CD4-positive, alpha-beta T cell treated with Interleukin-4 for 1 hour (primary cell): ENCODE measurements around the gene POU3F4.

Experiments used
- DNase-seq, 2 donors: peaks; one replicate each; pipeline ENCODE4 v3.0.0-alpha.2; 2020 to 2022

Gene POU3F4

GRCh38 chrX:83508006-83508405, at the start of gene POU3F4:
TSS of gene POU3F4 (plus strand) at chrX:83508290. CDS start at chrX:83508325, 35 bp downstream.
- no peak for DNase-seq

DNA sequence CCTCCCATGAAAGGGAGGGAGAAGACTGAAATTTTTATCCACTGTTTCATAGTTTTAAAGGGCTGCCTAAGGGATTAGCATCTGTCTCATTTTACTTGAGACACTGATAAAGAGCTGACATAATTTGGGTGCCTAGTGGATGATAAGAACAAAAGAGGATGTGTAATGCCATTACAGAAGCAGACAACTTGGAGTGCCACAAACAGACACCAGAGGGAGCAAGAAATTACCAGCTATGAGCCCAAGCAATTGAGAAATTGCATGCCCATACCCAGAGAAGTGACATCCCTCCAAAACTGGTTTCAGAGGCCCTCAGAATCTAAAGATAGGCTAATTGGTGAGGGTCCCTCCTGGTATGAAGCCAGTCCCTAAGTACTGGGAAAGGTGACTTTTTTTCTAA, 38.5 kb upstream of the POU3F4 start:
- DNase-seq: peak in 1 of 2 donors; percentile 9

GRCh38 chrX:83495898-83496297, 12.2 kb upstream of the POU3F4 start:
- DNase-seq: no peak

GRCh38 chrX:83501003-83501402, 7.1 kb upstream of the POU3F4 start:
- DNase-seq: no peak

- no peak for DNase-seq
Observed at GRCh38 chrX:83501530-83501929, 6.6 kb upstream of the POU3F4 start.

- no peak for DNase-seq
Observed at GRCh38 chrX:83504721-83505479, 3.2 kb upstream of the POU3F4 start.

- DNase-seq: no peak
Observed at GRCh38 chrX:83508526-83509253, 600 bp downstream of the POU3F4 start.

- DNase-seq: no peak
Observed at GRCh38 chrX:83509254-83509801, 1.2 kb downstream of the POU3F4 start.

GRCh38 chrX:83510510-83511062, 2.5 kb downstream of the POU3F4 start:
- no peak for DNase-seq

DNA sequence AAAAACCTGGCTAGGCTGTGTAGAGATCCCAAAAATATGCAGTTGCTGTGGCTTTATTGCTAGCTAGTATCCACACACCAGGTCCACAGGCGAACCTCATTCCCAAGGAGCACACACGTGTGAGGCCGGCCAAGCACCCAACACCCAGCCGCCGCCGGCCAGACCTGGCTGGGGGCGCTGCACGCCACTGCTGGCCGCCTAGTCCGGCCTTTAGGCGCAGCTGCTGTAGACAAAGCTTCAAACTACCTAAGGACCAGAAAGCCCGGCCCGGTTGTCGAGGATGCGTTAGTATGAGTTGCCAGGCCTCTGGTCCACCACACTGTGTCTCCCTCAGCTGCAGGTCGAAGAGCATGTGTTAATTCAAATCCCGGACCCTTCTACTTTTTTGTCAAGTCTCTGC, 3.1 kb downstream of the POU3F4 start:
- no peak for DNase-seq

DNA sequence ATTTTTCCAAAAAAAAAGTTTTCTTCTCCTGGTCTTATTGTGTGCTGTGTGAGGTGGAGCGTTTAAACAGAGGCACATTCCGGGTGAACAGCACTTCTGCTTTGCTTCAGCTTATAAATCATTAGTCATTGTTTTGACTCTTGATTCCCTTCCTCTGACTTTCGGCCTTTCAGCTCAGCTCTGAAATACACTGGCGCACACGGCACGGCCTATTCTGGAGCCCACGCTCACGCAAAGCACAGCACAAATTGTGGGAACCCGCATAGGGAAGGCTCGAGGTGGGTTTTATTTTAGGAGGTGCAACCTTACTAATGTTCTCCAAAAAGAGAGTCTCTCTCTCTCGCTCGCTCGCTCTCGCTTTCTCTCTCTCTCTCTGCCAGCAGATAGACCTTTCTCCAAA, 4.0 kb downstream of the POU3F4 start:
- no peak for DNase-seq

DNA sequence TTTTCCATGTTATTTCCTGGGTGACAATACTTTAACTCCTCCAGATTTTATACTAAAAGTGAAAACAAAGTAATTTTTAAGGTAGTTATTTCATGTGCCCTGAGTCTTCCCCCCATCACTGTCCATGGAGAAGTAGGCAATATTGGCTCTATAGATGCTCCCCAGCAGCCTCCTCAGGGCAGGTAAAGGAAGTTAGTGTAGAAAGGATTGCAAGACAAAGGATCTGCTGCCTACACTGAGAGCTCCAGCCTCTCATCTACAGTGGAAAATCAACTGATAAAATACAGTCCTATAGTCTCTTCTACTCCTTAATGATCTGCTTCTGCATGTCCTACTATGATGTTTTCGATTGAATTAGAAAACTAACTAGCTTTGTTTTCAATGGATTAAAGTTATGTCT, 8.5 kb downstream of the POU3F4 start:
- DNase-seq: no peak

GRCh38 chrX:83521905-83522304, 13.8 kb downstream of the POU3F4 start:
- no peak for DNase-seq

GRCh38 chrX:83529950-83530349, 21.9 kb downstream of the POU3F4 start:
- DNase-seq: no peak

DNA sequence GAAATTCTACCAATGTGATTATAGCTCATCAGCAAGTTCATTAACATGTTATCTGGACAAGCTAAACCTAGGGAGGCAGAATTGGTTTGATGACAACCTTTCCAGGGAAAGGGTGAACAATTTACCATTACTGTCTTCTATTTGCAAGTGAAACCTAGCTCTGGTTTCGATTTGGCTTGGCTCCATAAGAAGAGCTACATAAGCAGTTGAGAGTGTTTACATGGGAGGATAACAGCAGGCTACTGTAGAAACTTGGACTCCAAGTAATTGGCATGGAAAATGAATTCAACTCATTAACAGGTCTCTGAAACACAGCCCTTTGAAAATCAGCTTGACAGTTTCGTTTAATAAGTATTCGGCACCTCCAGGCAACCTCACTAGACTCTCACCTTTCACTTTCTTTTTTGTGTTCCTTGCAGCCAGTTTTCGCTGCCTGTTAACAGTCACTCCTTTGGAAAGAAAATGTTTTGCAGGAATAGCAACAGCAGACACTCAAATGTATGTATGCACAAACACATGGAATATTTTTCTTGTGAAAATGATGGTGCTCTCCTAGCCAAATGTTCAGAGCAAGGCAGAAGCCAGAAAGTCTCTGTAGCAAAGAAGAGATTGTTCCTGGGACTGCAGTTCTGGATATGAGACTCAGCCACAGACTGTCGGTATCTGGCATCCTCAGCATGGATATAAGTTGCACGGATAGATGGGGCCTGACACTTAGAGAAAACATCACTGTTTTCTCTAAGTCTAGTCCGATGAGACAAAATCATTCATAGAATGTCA, 27.5 kb downstream of the POU3F4 start:
- no peak for DNase-seq
